Measurements from ENCODE around the gene HOPX. TPM values are rescaled to one million over a fixed set of nuclear protein-coding genes. Genes with fewer than 3 reads are reported as not detected.
"Not testable (repeated sequence)": the region's sequence is repeated elsewhere in the genome, so short reads cannot be mapped to it uniquely, and the experiment has no call there.

HOPX gene
- total RNA-seq, 1 experiment from 2014 or later: not detected

- Histone ChIP-seq H3K36me3 (ENCODE audit: insufficient read depth, low read length, poor library complexity, severe bottlenecking) (no peaks in the 10 kb centered on the region), H3K4me1 (ENCODE audit: insufficient read depth, low read length, poor library complexity, severe bottlenecking) (no peaks in the 10 kb centered on the region), H3K27me3 (replicated peaks; ENCODE audit: insufficient read depth, low read depth, low read length, poor library complexity) (no peaks in the 10 kb centered on the region), H3K4me3 (ENCODE audit: low read depth, low read length, poor library complexity, severe bottlenecking) (no peak overlapping the region), H3K9me3 (ENCODE audit: low read depth, low read length, poor library complexity, severe bottlenecking) (no peaks in the 10 kb centered on the region), H3K27ac (ENCODE audit: low read depth, low read length, poor library complexity, severe bottlenecking) (no peak overlapping the region)
- POLR2A ChIA-PET (ENCODE audit: low non-redundant PET): no interaction called here
- BruUV-seq (replicated peaks): no TSS peak
- CTCF ChIA-PET: no interaction called here
- intact Hi-C loops (cut with micrococcal nuclease; ENCODE audit: unreplicated experiment): no loop called here
- no peak for DNase-seq (ENCODE audit: low spot score)
- no peak for TF ChIP-seq EZH2 (IDR thresholded peaks at IDR 0.05; ENCODE audit: borderline replicate concordance, low read depth, low read length, poor library complexity, severe bottlenecking)
- TF ChIP-seq, protein P1, sequence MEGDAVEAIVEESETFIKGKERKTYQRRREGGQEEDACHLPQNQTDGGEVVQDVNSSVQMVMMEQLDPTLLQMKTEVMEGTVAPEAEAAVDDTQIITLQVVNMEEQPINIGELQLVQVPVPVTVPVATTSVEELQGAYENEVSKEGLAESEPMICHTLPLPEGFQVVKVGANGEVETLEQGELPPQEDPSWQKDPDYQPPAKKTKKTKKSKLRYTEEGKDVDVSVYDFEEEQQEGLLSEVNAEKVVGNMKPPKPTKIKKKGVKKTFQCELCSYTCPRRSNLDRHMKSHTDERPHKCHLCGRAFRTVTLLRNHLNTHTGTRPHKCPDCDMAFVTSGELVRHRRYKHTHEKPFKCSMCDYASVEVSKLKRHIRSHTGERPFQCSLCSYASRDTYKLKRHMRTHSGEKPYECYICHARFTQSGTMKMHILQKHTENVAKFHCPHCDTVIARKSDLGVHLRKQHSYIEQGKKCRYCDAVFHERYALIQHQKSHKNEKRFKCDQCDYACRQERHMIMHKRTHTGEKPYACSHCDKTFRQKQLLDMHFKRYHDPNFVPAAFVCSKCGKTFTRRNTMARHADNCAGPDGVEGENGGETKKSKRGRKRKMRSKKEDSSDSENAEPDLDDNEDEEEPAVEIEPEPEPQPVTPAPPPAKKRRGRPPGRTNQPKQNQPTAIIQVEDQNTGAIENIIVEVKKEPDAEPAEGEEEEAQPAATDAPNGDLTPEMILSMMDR (conservative IDR thresholded peaks at IDR 0.05; ENCODE audit: low read depth, low read length): no peak
Measured at GRCh38 chr4:56699537-56700105, 18.5 kb upstream of the HOPX start.

- H3K27me3 ChIP-seq (replicated peaks; ENCODE audit: insufficient read depth, low read depth, low read length, poor library complexity): no peaks in the 10 kb centered on the region
- intact Hi-C loops (cut with micrococcal nuclease; ENCODE audit: unreplicated experiment): no loop called here
- BruUV-seq (replicated peaks): no TSS peak
Measured at GRCh38 chr4:56698329-56698728, 17.2 kb upstream of the HOPX start.

GRCh38 chr4:56696056-56696455, 15.0 kb upstream of the HOPX start:
- BruUV-seq (replicated peaks): no TSS peak
- POLR2A ChIA-PET (ENCODE audit: low non-redundant PET): no interaction called here
- CTCF ChIA-PET: no interaction called here
- no peak overlapping the region for H3K4me3 ChIP-seq (ENCODE audit: low read depth, low read length, poor library complexity, severe bottlenecking)
- H3K36me3 ChIP-seq (ENCODE audit: insufficient read depth, low read length, poor library complexity, severe bottlenecking): no peaks in the 10 kb centered on the region
- TF ChIP-seq, protein P1 (conservative IDR thresholded peaks at IDR 0.05; ENCODE audit: low read depth, low read length): no peak
- no peak for TF ChIP-seq EZH2 (IDR thresholded peaks at IDR 0.05; ENCODE audit: borderline replicate concordance, low read depth, low read length, poor library complexity, severe bottlenecking)
- no peaks in the 10 kb centered on the region for H3K4me1 ChIP-seq (ENCODE audit: insufficient read depth, low read length, poor library complexity, severe bottlenecking)
- intact Hi-C loops (cut with micrococcal nuclease; ENCODE audit: unreplicated experiment): no loop called here
- no peaks in the 10 kb centered on the region for H3K9me3 ChIP-seq (ENCODE audit: low read depth, low read length, poor library complexity, severe bottlenecking)
- H3K27me3 ChIP-seq (replicated peaks; ENCODE audit: insufficient read depth, low read depth, low read length, poor library complexity): no peaks in the 10 kb centered on the region
- H3K27ac ChIP-seq (ENCODE audit: low read depth, low read length, poor library complexity, severe bottlenecking): no peak overlapping the region
- DNase-seq (ENCODE audit: low spot score): no peak

More at GRCh38 chr4:56698329-56698728, 17.2 kb upstream of the HOPX start:
- Histone ChIP-seq H3K27ac (ENCODE audit: low read depth, low read length, poor library complexity, severe bottlenecking) (no peak overlapping the region), H3K4me3 (ENCODE audit: low read depth, low read length, poor library complexity, severe bottlenecking) (no peak overlapping the region), H3K4me1 (ENCODE audit: insufficient read depth, low read length, poor library complexity, severe bottlenecking) (no peaks in the 10 kb centered on the region), H3K36me3 (ENCODE audit: insufficient read depth, low read length, poor library complexity, severe bottlenecking) (no peaks in the 10 kb centered on the region), H3K9me3 (ENCODE audit: low read depth, low read length, poor library complexity, severe bottlenecking) (no peaks in the 10 kb centered on the region)
- TF ChIP-seq EZH2 (IDR thresholded peaks at IDR 0.05; ENCODE audit: borderline replicate concordance, low read depth, low read length, poor library complexity, severe bottlenecking): no peak
- TF ChIP-seq, protein P1 (conservative IDR thresholded peaks at IDR 0.05; ENCODE audit: low read depth, low read length): no peak
- DNase-seq (ENCODE audit: low spot score): no peak
- CTCF ChIA-PET: no interaction called here
- POLR2A ChIA-PET (ENCODE audit: low non-redundant PET): no interaction called here

DNA sequence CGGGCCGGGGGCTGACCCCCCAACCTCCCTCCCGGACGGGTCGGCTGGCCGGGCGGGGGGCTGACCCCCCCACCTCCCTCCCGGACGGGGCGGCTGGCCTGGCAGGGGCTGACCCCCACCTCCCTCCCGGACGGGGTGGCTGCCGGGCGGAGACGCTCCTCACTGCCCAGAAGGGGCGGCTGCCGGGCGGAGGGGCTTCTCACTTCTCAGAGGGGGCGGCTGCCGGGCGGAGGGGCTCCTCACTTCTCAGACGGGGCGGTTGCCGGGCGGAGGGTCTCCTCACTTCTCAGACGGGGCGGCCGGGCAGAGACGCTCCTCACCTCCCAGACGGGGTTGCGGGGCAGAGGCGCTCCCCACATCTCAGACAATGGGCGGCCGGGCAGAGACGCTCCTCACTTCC, 12.4 kb upstream of the HOPX start:
- CTCF ChIA-PET; H3K27me3 ChIP-seq (replicated peaks; ENCODE audit: insufficient read depth, low read depth, low read length, poor library complexity); BruUV-seq (replicated peaks); POLR2A ChIA-PET (ENCODE audit: low non-redundant PET); H3K4me1 ChIP-seq (ENCODE audit: insufficient read depth, low read length, poor library complexity, severe bottlenecking); H3K27ac ChIP-seq (ENCODE audit: low read depth, low read length, poor library complexity, severe bottlenecking); H3K4me3 ChIP-seq (ENCODE audit: low read depth, low read length, poor library complexity, severe bottlenecking); DNase-seq (ENCODE audit: low spot score); H3K9me3 ChIP-seq (ENCODE audit: low read depth, low read length, poor library complexity, severe bottlenecking); intact Hi-C loops (cut with micrococcal nuclease; ENCODE audit: unreplicated experiment); H3K36me3 ChIP-seq (ENCODE audit: insufficient read depth, low read length, poor library complexity, severe bottlenecking): not testable (repeated sequence)
